ENCODE data around the gene VPS16. TPM values are rescaled to one million over a fixed set of nuclear protein-coding genes. Genes with fewer than 3 reads are reported as not detected.

Gene VPS16
- 59.5 and 63.0 TPM in 2 replicates for total RNA-seq
- 43.8 TPM for total RNA-seq (2013)
- polyA plus RNA-seq: 68.2 and 74.5 TPM in 2 replicates
- polyA minus RNA-seq: 34.2 and 41.7 TPM in 2 replicates

- Mint-ChIP-seq H3K27ac (peak within 1 kb of the TSS; percentile 91), H3K4me3 (peak within 1 kb of the TSS; percentile 91), H3K9me3 (ENCODE audit: insufficient read depth) (no peaks in the 10 kb centered on the region), H3K27me3 (no peaks in the 10 kb centered on the region), H3K4me1 (peaks cover 22% of the 10 kb centered on the region)
- H3K9ac ChIP-seq (ENCODE audit: low read length): peak within 1 kb of the TSS; percentile 87
- peak; percentile 93 for ATAC-seq (ENCODE audit: low read depth)
- POLR2A ChIA-PET: interaction anchor here (0.5 to 1.1 kb wide), 4 partner anchors 32 to 368 kb away, joined by 3 to 7 read pairs (median 4); partner anchors contain the start of genes MRPS26 and PTPRA
- CTCF ChIA-PET: interaction anchor here (1.5 to 2.2 kb wide), 2 partner anchors 32 to 88 kb away, joined by 4 to 7 read pairs; no protein-coding TSS in a partner anchor
- H3K4me1 ChIP-seq (ENCODE audit: control insufficient read depth in 2 of 2, insufficient read depth in 2 of 2, low read length in 2 of 2): peaks cover 16 to 27% of the 10 kb centered on the region in 2 donors
- H3K36me3 ChIP-seq (replicated peaks in 1 of 2; ENCODE audit: control extremely low read depth in 1 of 2, control insufficient read depth in 1 of 2, extremely low read depth in 1 of 2, insufficient read depth in 2 of 2, low read length in 1 of 2): peaks cover 0 to 2% of the 10 kb centered on the region in 2 experiments
- H3K27me3 ChIP-seq (replicated peaks in 1 of 4; ENCODE audit: control extremely low read depth in 1 of 4, control insufficient read depth in 3 of 4, insufficient read depth in 4 of 4, low read length in 3 of 4): no peaks in the 10 kb centered on the region
- no peak for TF ChIP-seq EZH2 (IDR thresholded peaks at IDR 0.05; ENCODE audit: borderline replicate concordance, insufficient read depth, low read depth, low read length, poor library complexity, severe bottlenecking)
- no peak for TF ChIP-seq CTCF (IDR thresholded peaks at IDR 0.05)
- H3K4me3 ChIP-seq (ENCODE audit: control extremely low read depth in 1 of 5, extremely low read depth in 1 of 5, insufficient read depth in 1 of 5, low read depth in 2 of 5, low read length in 4 of 5): peak within 1 kb of the TSS; percentile 63 to 90 (median 80)
- peaks cover 0 to 3% (median 0%) of the 10 kb centered on the region in 3 donors for H3K9me3 ChIP-seq (ENCODE audit: control extremely low read depth in 1 of 3, control insufficient read depth in 2 of 3, insufficient read depth in 1 of 3, low read length in 2 of 3)
- H2AFZ ChIP-seq (ENCODE audit: insufficient read depth, low read depth, low read length, poor library complexity, severe bottlenecking): peak within 1 kb of the TSS; percentile 100
- H3K4me2 ChIP-seq (replicated peaks; ENCODE audit: low read depth, low read length, poor library complexity, severe bottlenecking): peak within 1 kb of the TSS; percentile 93
- intact Hi-C loops (cut with micrococcal nuclease): loop anchor here (1.0 to 2.0 kb wide), 2 partner anchors 33 to 188 kb away; partner anchors contain the start of genes NOP56 and PTPRA
- peak; percentile 92 for DNase-seq
- H3K27ac ChIP-seq (ENCODE audit: low read length in 2 of 2): peak within 1 kb of the TSS; percentile 78 to 85
- H4K20me1 ChIP-seq (ENCODE audit: control insufficient read depth, insufficient read depth, low read length, poor library complexity, severe bottlenecking): no peaks in the 10 kb centered on the region
- 7% methylated on average over 98 of the region's 98 CpGs for WGBS (ENCODE audit: insufficient coverage)
- H3K79me2 ChIP-seq (ENCODE audit: control insufficient read depth, insufficient read depth, low read length): peaks cover 26% of the 10 kb centered on the region
Observed at GRCh38 chr20:2840138-2840966, at the start of gene VPS16, which contains the start of gene PCED1A. Gene VPS16, plus strand, starts transcription at chr20:2840745. Its CDS starts 30 bp downstream, at chr20:2840775. Gene PCED1A, minus strand, starts transcription at chr20:2840655. Its CDS starts 743 bp downstream, at chr20:2839912.
